SK-N-SH (cell line): ENCODE measurements around the gene NOS1. TPM values are rescaled to one million over a fixed set of nuclear protein-coding genes. Genes with fewer than 3 reads are reported as not detected.

Experiments used
- CTCF ChIA-PET: fragments of 300-600, 350-600 bp; formaldehyde crosslinking; extraction: SDS; loops from one replicate; lab custom pipeline; 2021; lab: Yijun Ruan, JAX
- POLR2A ChIA-PET: fragments of 350-600 bp; sonication (Branson Sonifier 250); formaldehyde crosslinking; extraction: SDS; loops from one replicate; lab custom pipeline; 2020; ENCODE audit warnings: antibody characterized with exemption, inconsistent platforms; lab: Yijun Ruan, JAX
- DNase-seq: peaks from one replicate; pipeline ENCODE4 v3.0.0; 2012
- H2AFZ ChIP-seq: fragments of 200-600 bp; sonication (generic); 2 replicates; pipeline ENCODE4 v1.8.1; 2016; ENCODE audit warnings: antibody characterized with exemption, mild to moderate bottlenecking, low read depth
- H3F3A ChIP-seq: fragments of 200-600 bp; sonication (generic); replicated peaks from 2 replicates; pipeline ENCODE3; 2016; ENCODE audit warnings: antibody characterized with exemption, mild to moderate bottlenecking; ENCODE audit not compliant: insufficient read depth
- H3K27ac ChIP-seq, 2 experiments: fragments of 200-500 bp in 1 of 2; fragments of 200-600 bp in 1 of 2; sonication (Bioruptor generic) in 1 of 2; sonication (generic), shearing (Covaris generic) in 1 of 2; 2 replicates each; pipeline versions ENCODE4 v1.5.1 to v1.6.1; 2014 to 2016; ENCODE audit warnings: low read depth in 2 of 2, inconsistent platforms in 1 of 2, low read length in 1 of 2, mild to moderate bottlenecking in 1 of 2, mixed read lengths in 1 of 2
- H3K27me3 ChIP-seq: fragments of 200-600 bp; sonication (generic), shearing (Covaris generic); 2 replicates; pipeline ENCODE4 v1.6.1; 2016; ENCODE audit warnings: mixed run types; ENCODE audit not compliant: insufficient read depth
- H3K36me3 ChIP-seq, 2 experiments: fragments of 200-500 bp in 1 of 2; fragments of 200-600 bp in 1 of 2; sonication (Bioruptor generic) in 1 of 2; sonication (generic) in 1 of 2; replicated peaks in 1 of 2; 2 replicates each; pipeline versions ENCODE3 to v1.5.1; 2014 to 2016; ENCODE audit warnings: low read length in 1 of 2, mild to moderate bottlenecking in 1 of 2; ENCODE audit not compliant: insufficient read depth in 2 of 2, control insufficient read depth in 1 of 2
- H3K4me1 ChIP-seq, 2 experiments: fragments of 200-500 bp in 1 of 2; fragments of 200-600 bp in 1 of 2; sonication (Bioruptor generic) in 1 of 2; sonication (generic), shearing (Covaris generic) in 1 of 2; 2 replicates each; pipeline versions ENCODE4 v1.5.1 to v1.6.1; 2014 to 2016; ENCODE audit warnings: low read depth in 1 of 2, low read length in 1 of 2, mixed run types in 1 of 2; ENCODE audit not compliant: insufficient read depth in 2 of 2, control insufficient read depth in 1 of 2
- H3K4me2 ChIP-seq: fragments of 200-600 bp; sonication (generic), shearing (Covaris generic); 2 replicates; pipeline ENCODE4 v1.6.1; 2017; ENCODE audit warnings: mixed run types
- H3K4me3 ChIP-seq, 2 experiments: fragments of 200-500 bp in 1 of 2; fragments of 200-600 bp in 1 of 2; sonication (Bioruptor generic) in 1 of 2; sonication (generic), shearing (Covaris generic) in 1 of 2; 2 replicates each; pipeline versions ENCODE4 v1.5.1 to v1.8.1; 2014 to 2016; ENCODE audit warnings: low read depth in 2 of 2, inconsistent platforms in 1 of 2, low read length in 1 of 2, mild to moderate bottlenecking in 1 of 2, mixed read lengths in 1 of 2, moderate library complexity in 1 of 2
- H3K79me2 ChIP-seq: fragments of 200-600 bp; sonication (generic); 2 replicates; pipeline ENCODE4 v1.8.1; 2017; ENCODE audit warnings: mild to moderate bottlenecking; ENCODE audit not compliant: insufficient read depth
- H3K9ac ChIP-seq: fragments of 200-600 bp; sonication (generic); 2 replicates; pipeline ENCODE4 v1.6.1; 2017; ENCODE audit warnings: mixed run types
- H3K9me2 ChIP-seq: fragments of 200-600 bp; sonication (generic); 2 replicates; pipeline ENCODE4 v1.6.1; 2017; ENCODE audit warnings: mixed run types
- H3K9me3 ChIP-seq: fragments of 200-600 bp; sonication (generic); 2 replicates; pipeline ENCODE4 v1.6.1; 2017; ENCODE audit warnings: mixed run types, mild to moderate bottlenecking, moderate library complexity
- H4K20me1 ChIP-seq: fragments of 200-600 bp; sonication (generic); 2 replicates; pipeline ENCODE4 v1.6.1; 2017; ENCODE audit warnings: mild to moderate bottlenecking, mixed run types; ENCODE audit not compliant: insufficient read depth
- CTCF ChIP-seq: fragments of 200-600 bp; sonication (generic); IDR thresholded peaks from 2 replicates; pipeline ENCODE4 v1.6.1; 2017; ENCODE audit warnings: antibody characterized with exemption, mild to moderate bottlenecking, moderate library complexity
- ELF1 ChIP-seq: IDR thresholded peaks from 2 replicates; pipeline ENCODE4 v1.4.0; 2012
- EP300 ChIP-seq, 2 experiments: IDR thresholded peaks; 2 replicates each; pipeline versions ENCODE4 v1.4.0 to v1.6.1; 2012; ENCODE audit warnings: borderline replicate concordance in 1 of 2, low read depth in 1 of 2, low read length in 1 of 2
- FOXM1 ChIP-seq: IDR thresholded peaks from 2 replicates; pipeline ENCODE4 v1.4.0; 2012; ENCODE audit warnings: low read depth, mild to moderate bottlenecking
- GATA2 ChIP-seq: sonication (generic); formaldehyde crosslinking; IDR thresholded peaks from 2 replicates; pipeline ENCODE4 v1.5.0; 2020; ENCODE audit warnings: mild to moderate bottlenecking, missing genetic modification reagents
- MEF2A ChIP-seq: IDR thresholded peaks from 2 replicates; pipeline ENCODE4 v1.4.0; 2012; ENCODE audit warnings: low read depth, borderline replicate concordance
- MXI1 ChIP-seq: IDR thresholded peaks from 2 replicates; pipeline ENCODE4 v1.6.1; 2012; ENCODE audit warnings: mild to moderate bottlenecking, low read depth, low read length, improper control_type of control experiment
- NFIC ChIP-seq: IDR thresholded peaks from 2 replicates; pipeline ENCODE4 v1.4.0; 2012; ENCODE audit warnings: borderline replicate concordance
- NRF1 ChIP-seq: IDR thresholded peaks from 2 replicates; pipeline ENCODE4 v1.6.1; 2012; ENCODE audit warnings: low read depth, mild to moderate bottlenecking, low read length
- POLR2AphosphoS5 ChIP-seq: IDR thresholded peaks from 2 replicates; pipeline ENCODE4 v1.6.1; 2012; ENCODE audit warnings: low read depth, low read length
- RAD21 ChIP-seq: IDR thresholded peaks from 2 replicates; pipeline ENCODE4 v1.6.1; 2012; ENCODE audit warnings: mild to moderate bottlenecking, low read length
- RFX5 ChIP-seq: IDR thresholded peaks from 2 replicates; pipeline ENCODE4 v1.6.1; 2012; ENCODE audit warnings: mild to moderate bottlenecking, improper control_type of control experiment, low read length
- SIN3A ChIP-seq: IDR thresholded peaks from 2 replicates; pipeline ENCODE4 v1.6.1; 2012; ENCODE audit warnings: low read depth, mild to moderate bottlenecking, low read length, moderate library complexity, borderline replicate concordance
- SMC3 ChIP-seq: IDR thresholded peaks from 2 replicates; pipeline ENCODE4 v1.6.1; 2012; ENCODE audit warnings: low read depth, low read length, improper control_type of control experiment
- TAF1 ChIP-seq: IDR thresholded peaks from 2 replicates; pipeline ENCODE4 v1.6.1; 2012; ENCODE audit warnings: low read depth, mild to moderate bottlenecking, low read length, moderate library complexity, borderline replicate concordance
- ZBTB33 ChIP-seq: IDR thresholded peaks from 2 replicates; pipeline ENCODE4 v1.4.0; 2012; ENCODE audit warnings: low read depth, borderline replicate concordance
- WGBS: methylation state at CpG from one replicate; pipeline ENCODE4 v1.1.6; 2017; ENCODE audit warnings: low lambda C conversion rate; 5-methylcytosine and 5-hydroxymethylcytosine counted together
- polyA plus RNA-seq, 3 experiments: library from polyadenylated mRNA; depleted of rRNA; stranded (reverse); fragments of >200 nt; gene quantifications; 2 replicates each; pipeline ENCODE4 v1.2.3, GENCODE V29; 2012

Gene NOS1
- polyA plus RNA-seq, 1 of the 3 experiments (the other 2 are of a cell fraction), result 0.02 TPM

GRCh38 chr12:117282490-117282889 lies 78.9 kb downstream of the NOS1 start:
- H3K27me3 ChIP-seq, result no peaks in the 10 kb centered on the region
- no peaks in the 10 kb centered on the region for H3K36me3 ChIP-seq
- H3K4me2 ChIP-seq, result no peak overlapping the region
- ChIA-PET POLR2A (no interaction called here), CTCF (no interaction called here)
- H3K4me1 ChIP-seq, result no peaks in the 10 kb centered on the region
- H3K9me2 ChIP-seq, result no peaks in the 10 kb centered on the region
- no peaks in the 10 kb centered on the region for H4K20me1 ChIP-seq
- H3K4me3 ChIP-seq, result no peak overlapping the region
- no peak overlapping the region for H2AFZ ChIP-seq
- H3K27ac ChIP-seq, result no peak overlapping the region
- DNase-seq, result no peak
- no peak for TF ChIP-seq ELF1
- TF ChIP-seq CTCF, result no peak
- TF ChIP-seq MXI1, result no peak
- TF ChIP-seq NFIC, result no peak
- TF ChIP-seq GATA2 (CRISPR knock-in tag), result no peak
- no peak for TF ChIP-seq MEF2A
- TF ChIP-seq RAD21, result no peak
- no peak for TF ChIP-seq ZBTB33
- no peak for TF ChIP-seq RFX5
- TF ChIP-seq TAF1, result no peak
- H3F3A ChIP-seq, result no peaks in the 10 kb centered on the region
- no peak overlapping the region for H3K9ac ChIP-seq
- H3K79me2 ChIP-seq, result no peaks in the 10 kb centered on the region
- WGBS, result 29% methylated on average over 5 of the region's 5 CpGs
- H3K9me3 ChIP-seq, result no peaks in the 10 kb centered on the region

- no peak overlapping the region for H3K4me3 ChIP-seq
- POLR2A ChIA-PET, result no interaction called here
- no peak overlapping the region for H2AFZ ChIP-seq
- no peak overlapping the region for H3K4me2 ChIP-seq
- TF ChIP-seq RAD21 (no peak), MXI1 (no peak), FOXM1 (no peak), EP300 (IDR thresholded peaks at IDR 0.05; ENCODE audit: borderline replicate concordance in 1 of 2, low read depth in 1 of 2, low read length in 1 of 2) (no peak), RFX5 (no peak), TAF1 (no peak), NRF1 (no peak), SMC3 (no peak), CTCF (no peak), POLR2AphosphoS5 (no peak), MEF2A (no peak), ZBTB33 (no peak), SIN3A (no peak)
- H3K27me3 ChIP-seq, result no peaks in the 10 kb centered on the region
- CTCF ChIA-PET, result interaction anchor here (1.0 kb wide), 1 partner anchor 570 kb away, joined by 3 read pairs; no protein-coding TSS in a partner anchor
- no peaks in the 10 kb centered on the region for H4K20me1 ChIP-seq
- no peaks in the 10 kb centered on the region for H3K36me3 ChIP-seq
- H3K9me3 ChIP-seq, result no peaks in the 10 kb centered on the region
- no peaks in the 10 kb centered on the region for H3K4me1 ChIP-seq
- no peak overlapping the region for H3K27ac ChIP-seq
- H3K79me2 ChIP-seq, result no peaks in the 10 kb centered on the region
- no peak for DNase-seq
- H3K9ac ChIP-seq, result no peak overlapping the region
- WGBS, result 54% methylated on average over 8 of the region's 8 CpGs
- H3K9me2 ChIP-seq, result no peaks in the 10 kb centered on the region
- H3F3A ChIP-seq, result no peaks in the 10 kb centered on the region
Measured at GRCh38 chr12:117280019-117280680, 81.3 kb downstream of the NOS1 start.
